Ishikawa (cell line): ENCODE results near the gene TUBB4B.

Experiments
- CEBPB ChIP-seq: IDR thresholded peaks from 2 replicates; pipeline ENCODE4 v1.6.1; 2012
- CREB1 ChIP-seq: IDR thresholded peaks from 2 replicates; pipeline ENCODE4 v1.6.1; 2012; ENCODE audit warnings: low read depth
- EGR1 ChIP-seq: IDR thresholded peaks from 2 replicates; pipeline ENCODE4 v1.6.1; 2012
- EP300 ChIP-seq: IDR thresholded peaks from 2 replicates; pipeline ENCODE4 v1.6.1; 2012; ENCODE audit warnings: borderline replicate concordance
- MAX ChIP-seq: IDR thresholded peaks from 2 replicates; pipeline ENCODE4 v1.6.1; 2012
- REST ChIP-seq: IDR thresholded peaks from 2 replicates; pipeline ENCODE4 v1.6.1; 2012; ENCODE audit warnings: low read depth, mild to moderate bottlenecking
- TAF1 ChIP-seq: IDR thresholded peaks from 2 replicates; pipeline ENCODE4 v1.6.1; 2012; ENCODE audit warnings: low read depth, mild to moderate bottlenecking
- TCF12 ChIP-seq: IDR thresholded peaks from 2 replicates; pipeline ENCODE4 v1.6.1; 2012; ENCODE audit warnings: low read depth
- YY1 ChIP-seq: IDR thresholded peaks from 2 replicates; pipeline ENCODE4 v1.6.1; 2012; ENCODE audit warnings: low read depth

- no peak for TF ChIP-seq CEBPB
- TF ChIP-seq TAF1: no peak
- no peak for TF ChIP-seq CREB1
- no peak for TF ChIP-seq EP300
- no peak for TF ChIP-seq MAX
- TF ChIP-seq TCF12: no peak
- TF ChIP-seq EGR1: no peak
- no peak for TF ChIP-seq YY1
- TF ChIP-seq REST: no peak
These were observed 36.4 kb upstream of the TUBB4B start for GRCh38 chr9:137204731-137205125.
